GM23338 (cell line): ENCODE data around the gene DAGLA. TPM values are rescaled to one million over a fixed set of nuclear protein-coding genes. Genes with fewer than 3 reads are reported as not detected.

Source experiments
- ATAC-seq: fragments of 200-7000 bp; cut with Tn5 transposase; 3 replicates; pipeline ENCODE4 v1.9.1; 2020
- DNase-seq: peaks from one replicate; pipeline ENCODE4 v3.0.0-alpha.2; 2015; ENCODE audit warnings: low spot score
- H2AFZ ChIP-seq: fragments of 200-600 bp; sonication (generic); 2 replicates; pipeline ENCODE4 v1.8.0; 2016; ENCODE audit warnings: antibody characterized with exemption, mild to moderate bottlenecking, moderate library complexity
- H3F3A ChIP-seq: fragments of 200-600 bp; sonication (generic); replicated peaks from 2 replicates; pipeline ENCODE4 v1.8.0; 2017; ENCODE audit warnings: antibody characterized with exemption, mixed run types, low read depth
- H3K27ac ChIP-seq: fragments of 200-600 bp; sonication (generic); 2 replicates; pipeline ENCODE4 v1.6.1; 2016; ENCODE audit warnings: low read depth
- H3K27me3 ChIP-seq: fragments of 200-600 bp; sonication (generic); 2 replicates; pipeline ENCODE4 v1.8.0; 2016; ENCODE audit warnings: mild to moderate bottlenecking, mixed run types, moderate library complexity; ENCODE audit not compliant: insufficient read depth
- H3K36me3 ChIP-seq: fragments of 200-600 bp; sonication (generic); 2 replicates; pipeline ENCODE4 v1.8.0; 2016; ENCODE audit warnings: mild to moderate bottlenecking; ENCODE audit not compliant: insufficient read depth
- H3K4me1 ChIP-seq: fragments of 200-600 bp; sonication (generic); 2 replicates; pipeline ENCODE4 v1.8.0; 2016; ENCODE audit warnings: mild to moderate bottlenecking, moderate library complexity; ENCODE audit not compliant: insufficient read depth
- H3K4me2 ChIP-seq: fragments of 200-600 bp; sonication (generic); 2 replicates; pipeline ENCODE4 v1.7.1; 2017; ENCODE audit warnings: mixed run types
- H3K4me3 ChIP-seq: fragments of 200-600 bp; sonication (generic); 2 replicates; pipeline ENCODE4 v1.6.1; 2016; ENCODE audit warnings: mixed run types
- H3K79me2 ChIP-seq: fragments of 200-600 bp; sonication (generic); replicated peaks from 2 replicates; pipeline ENCODE4 v1.8.0; 2017; ENCODE audit warnings: mild to moderate bottlenecking; ENCODE audit not compliant: insufficient read depth
- H3K9me2 ChIP-seq: fragments of 200-600 bp; sonication (generic); 2 replicates; pipeline ENCODE4 v1.8.0; 2017; ENCODE audit not compliant: insufficient read depth
- H4K20me1 ChIP-seq: fragments of 200-600 bp; sonication (generic); replicated peaks from 2 replicates; pipeline ENCODE4 v1.8.0; 2017; ENCODE audit warnings: mild to moderate bottlenecking; ENCODE audit not compliant: insufficient read depth
- H3K27ac Mint-ChIP-seq: 2 replicates; pipeline ENCODE4 v1.8.0; 2020; ENCODE audit warnings: inconsistent platforms, mild to moderate bottlenecking, moderate library complexity, mixed read lengths
- H3K27me3 Mint-ChIP-seq: 3 replicates; pipeline ENCODE4 v1.8.0; 2022; ENCODE audit warnings: low read depth, mild to moderate bottlenecking, moderate library complexity, mixed read lengths, inconsistent platforms; ENCODE audit not compliant: insufficient read depth, poor library complexity
- H3K36me3 Mint-ChIP-seq: 3 replicates; pipeline ENCODE4 v1.8.0; 2021; ENCODE audit warnings: low read depth, mild to moderate bottlenecking, inconsistent platforms, moderate library complexity, mixed read lengths
- H3K4me1 Mint-ChIP-seq: 3 replicates; pipeline ENCODE4 v1.8.0; 2020; ENCODE audit warnings: mild to moderate bottlenecking, inconsistent platforms, mixed read lengths
- H3K4me3 Mint-ChIP-seq: 3 replicates; pipeline ENCODE4 v1.8.0; 2021; ENCODE audit warnings: moderate library complexity, mild to moderate bottlenecking, inconsistent platforms, mixed read lengths
- H3K9me3 Mint-ChIP-seq: 3 replicates; pipeline ENCODE4 v1.8.0; 2020; ENCODE audit warnings: moderate library complexity, mild to moderate bottlenecking, inconsistent platforms, mixed read lengths
- CREB1 ChIP-seq: fragments of 250-450 bp; sonication (Bioruptor Pico); IDR thresholded peaks from 2 replicates; pipeline ENCODE4 v1.5.0; 2020; ENCODE audit warnings: low read depth, mild to moderate bottlenecking, moderate library complexity
- EZH2 ChIP-seq: fragments of 200-600 bp; sonication (generic); IDR thresholded peaks from one replicate; pipeline ENCODE4 v1.8.0; 2017; ENCODE audit warnings: antibody characterized with exemption, mild to moderate bottlenecking, low read depth; ENCODE audit not compliant: unreplicated experiment
- EZH2phosphoT487 ChIP-seq: fragments of 200-600 bp; sonication (generic); IDR thresholded peaks from one replicate; pipeline ENCODE4 v1.8.1; 2018; ENCODE audit warnings: antibody characterized with exemption; ENCODE audit not compliant: unreplicated experiment
- JUNB ChIP-seq: IDR thresholded peaks from one replicate; pipeline ENCODE4 v1.6.1; 2016; ENCODE audit warnings: antibody characterized with exemption; ENCODE audit not compliant: unreplicated experiment
- NANOG ChIP-seq: IDR thresholded peaks from 2 replicates; pipeline ENCODE4 v1.6.1; 2016; ENCODE audit warnings: antibody characterized with exemption, borderline replicate concordance
- POLR2AphosphoS5 ChIP-seq: IDR thresholded peaks from 2 replicates; pipeline ENCODE4 v1.6.1; 2016; ENCODE audit warnings: antibody characterized with exemption, low read depth
- STAT1 ChIP-seq: IDR thresholded peaks from one replicate; pipeline ENCODE4 v1.6.1; 2016; ENCODE audit warnings: antibody characterized with exemption; ENCODE audit not compliant: unreplicated experiment
- ZNF114 ChIP-seq: fragments of 250-450 bp; sonication (Bioruptor Pico); IDR thresholded peaks from 2 replicates; pipeline ENCODE4 v1.5.0; 2020; ENCODE audit warnings: mild to moderate bottlenecking, moderate library complexity
- ZNF331 ChIP-seq: fragments of 250-450 bp; sonication (Bioruptor Pico); IDR thresholded peaks from 2 replicates; pipeline ENCODE4 v1.5.0; 2020; ENCODE audit warnings: low read depth, mild to moderate bottlenecking, moderate library complexity
- polyA plus RNA-seq: library from polyadenylated mRNA; unstranded; fragments of >200 nt; fragmentation: Nextera tagmentation; extraction: Ambion mirVana; gene quantifications from 2 replicates; pipeline ENCODE4 v1.2.1, GENCODE V29; 2016
- total RNA-seq: library from RNA; depleted of rRNA; stranded (reverse); fragments of >200 nt; shearing (Covaris generic); gene quantifications from 2 replicates; pipeline ENCODE4 v1.2.3, GENCODE V29; 2014
- TF ChIP-seq, protein P1 (sequence below), 2 experiments: fragments of 200-600 bp in 1 of 2; sonication (generic) in 1 of 2; conservative IDR thresholded peaks; 2 replicates each; pipeline versions ENCODE4 v1.5.1 to v1.6.1; 2016 to 2017; ENCODE audit warnings: antibody characterized with exemption in 2 of 2, low read depth in 2 of 2, mild to moderate bottlenecking in 2 of 2, moderate library complexity in 1 of 2
- TF ChIP-seq, protein P2 (sequence below): IDR thresholded peaks from 2 replicates; pipeline ENCODE4 v1.6.1; 2016; ENCODE audit warnings: antibody characterized with exemption
- TF ChIP-seq, protein P3 (sequence below): fragments of 250-450 bp; sonication (Bioruptor Pico); IDR thresholded peaks from 2 replicates; pipeline ENCODE4 v1.5.0; 2020; ENCODE audit warnings: mild to moderate bottlenecking, moderate library complexity
- TF ChIP-seq, protein P4 (sequence below): IDR thresholded peaks from one replicate; pipeline ENCODE4 v1.6.1; 2018; ENCODE audit warnings: antibody characterized with exemption; ENCODE audit not compliant: unreplicated experiment

The DAGLA gene
- total and polyA plus RNA-seq, 2 experiments from 2014 or later: 0.55 to 2.5 TPM

DNA sequence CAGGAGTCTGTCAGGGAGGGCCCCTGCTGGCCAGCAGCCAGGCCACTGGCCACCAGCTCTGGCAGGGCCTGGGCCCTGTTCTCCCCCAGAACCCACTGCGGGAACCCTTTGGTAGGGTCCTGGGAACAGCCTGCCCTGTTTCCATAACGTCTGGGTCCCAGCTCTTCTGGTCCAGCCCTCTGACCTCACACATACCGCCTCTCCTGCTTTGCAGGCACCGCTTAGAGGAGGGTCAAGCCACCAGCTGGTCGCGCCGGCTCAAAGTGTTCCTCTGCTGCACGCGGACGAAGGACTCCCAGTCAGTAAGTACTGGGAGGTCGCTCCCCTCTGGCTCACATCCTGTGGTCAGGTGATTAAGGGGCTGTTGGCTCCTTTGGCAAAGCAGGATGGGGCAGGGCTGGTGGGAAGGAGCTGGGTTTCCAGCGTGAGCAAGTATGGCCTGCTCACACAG, 45.6 kb downstream of the DAGLA start:
- Histone ChIP-seq H3K4me2 (no peak overlapping the region), H3K79me2 (no peaks in the 10 kb centered on the region), H3K9me2 (no peaks in the 10 kb centered on the region), H2AFZ (no peak overlapping the region), H3K36me3 (no peaks in the 10 kb centered on the region), H3K4me3 (no peak overlapping the region), H3F3A (no peaks in the 10 kb centered on the region), H4K20me1 (no peaks in the 10 kb centered on the region), H3K27me3 (no peaks in the 10 kb centered on the region), H3K4me1 (no peaks in the 10 kb centered on the region), H3K27ac (no peak overlapping the region)
- Mint-ChIP-seq H3K27ac (no peak overlapping the region), H3K4me1 (no peaks in the 10 kb centered on the region; the same call in 2 of the 3 replicates), H3K4me3 (no peak overlapping the region), H3K9me3 (no peaks in the 10 kb centered on the region; the same call in 2 of the 3 replicates), H3K27me3 (peaks cover 7% of the 10 kb centered on the region), H3K36me3 (peaks cover 9% of the 10 kb centered on the region)
- ATAC-seq (no peak), DNase-seq (no peak)
- TF ChIP-seq ZNF331 (CRISPR knock-in tag): no peak
- no peak for TF ChIP-seq STAT1
- no peak for TF ChIP-seq ZNF114 (CRISPR knock-in tag)
- TF ChIP-seq, protein P1, sequence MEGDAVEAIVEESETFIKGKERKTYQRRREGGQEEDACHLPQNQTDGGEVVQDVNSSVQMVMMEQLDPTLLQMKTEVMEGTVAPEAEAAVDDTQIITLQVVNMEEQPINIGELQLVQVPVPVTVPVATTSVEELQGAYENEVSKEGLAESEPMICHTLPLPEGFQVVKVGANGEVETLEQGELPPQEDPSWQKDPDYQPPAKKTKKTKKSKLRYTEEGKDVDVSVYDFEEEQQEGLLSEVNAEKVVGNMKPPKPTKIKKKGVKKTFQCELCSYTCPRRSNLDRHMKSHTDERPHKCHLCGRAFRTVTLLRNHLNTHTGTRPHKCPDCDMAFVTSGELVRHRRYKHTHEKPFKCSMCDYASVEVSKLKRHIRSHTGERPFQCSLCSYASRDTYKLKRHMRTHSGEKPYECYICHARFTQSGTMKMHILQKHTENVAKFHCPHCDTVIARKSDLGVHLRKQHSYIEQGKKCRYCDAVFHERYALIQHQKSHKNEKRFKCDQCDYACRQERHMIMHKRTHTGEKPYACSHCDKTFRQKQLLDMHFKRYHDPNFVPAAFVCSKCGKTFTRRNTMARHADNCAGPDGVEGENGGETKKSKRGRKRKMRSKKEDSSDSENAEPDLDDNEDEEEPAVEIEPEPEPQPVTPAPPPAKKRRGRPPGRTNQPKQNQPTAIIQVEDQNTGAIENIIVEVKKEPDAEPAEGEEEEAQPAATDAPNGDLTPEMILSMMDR (conservative IDR thresholded peaks at IDR 0.05; ENCODE audit: low read depth in 2 of 2): no peak
- TF ChIP-seq, protein P2, sequence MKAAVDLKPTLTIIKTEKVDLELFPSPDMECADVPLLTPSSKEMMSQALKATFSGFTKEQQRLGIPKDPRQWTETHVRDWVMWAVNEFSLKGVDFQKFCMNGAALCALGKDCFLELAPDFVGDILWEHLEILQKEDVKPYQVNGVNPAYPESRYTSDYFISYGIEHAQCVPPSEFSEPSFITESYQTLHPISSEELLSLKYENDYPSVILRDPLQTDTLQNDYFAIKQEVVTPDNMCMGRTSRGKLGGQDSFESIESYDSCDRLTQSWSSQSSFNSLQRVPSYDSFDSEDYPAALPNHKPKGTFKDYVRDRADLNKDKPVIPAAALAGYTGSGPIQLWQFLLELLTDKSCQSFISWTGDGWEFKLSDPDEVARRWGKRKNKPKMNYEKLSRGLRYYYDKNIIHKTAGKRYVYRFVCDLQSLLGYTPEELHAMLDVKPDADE: no peak
- no peak for TF ChIP-seq EZH2
- TF ChIP-seq, protein P3, sequence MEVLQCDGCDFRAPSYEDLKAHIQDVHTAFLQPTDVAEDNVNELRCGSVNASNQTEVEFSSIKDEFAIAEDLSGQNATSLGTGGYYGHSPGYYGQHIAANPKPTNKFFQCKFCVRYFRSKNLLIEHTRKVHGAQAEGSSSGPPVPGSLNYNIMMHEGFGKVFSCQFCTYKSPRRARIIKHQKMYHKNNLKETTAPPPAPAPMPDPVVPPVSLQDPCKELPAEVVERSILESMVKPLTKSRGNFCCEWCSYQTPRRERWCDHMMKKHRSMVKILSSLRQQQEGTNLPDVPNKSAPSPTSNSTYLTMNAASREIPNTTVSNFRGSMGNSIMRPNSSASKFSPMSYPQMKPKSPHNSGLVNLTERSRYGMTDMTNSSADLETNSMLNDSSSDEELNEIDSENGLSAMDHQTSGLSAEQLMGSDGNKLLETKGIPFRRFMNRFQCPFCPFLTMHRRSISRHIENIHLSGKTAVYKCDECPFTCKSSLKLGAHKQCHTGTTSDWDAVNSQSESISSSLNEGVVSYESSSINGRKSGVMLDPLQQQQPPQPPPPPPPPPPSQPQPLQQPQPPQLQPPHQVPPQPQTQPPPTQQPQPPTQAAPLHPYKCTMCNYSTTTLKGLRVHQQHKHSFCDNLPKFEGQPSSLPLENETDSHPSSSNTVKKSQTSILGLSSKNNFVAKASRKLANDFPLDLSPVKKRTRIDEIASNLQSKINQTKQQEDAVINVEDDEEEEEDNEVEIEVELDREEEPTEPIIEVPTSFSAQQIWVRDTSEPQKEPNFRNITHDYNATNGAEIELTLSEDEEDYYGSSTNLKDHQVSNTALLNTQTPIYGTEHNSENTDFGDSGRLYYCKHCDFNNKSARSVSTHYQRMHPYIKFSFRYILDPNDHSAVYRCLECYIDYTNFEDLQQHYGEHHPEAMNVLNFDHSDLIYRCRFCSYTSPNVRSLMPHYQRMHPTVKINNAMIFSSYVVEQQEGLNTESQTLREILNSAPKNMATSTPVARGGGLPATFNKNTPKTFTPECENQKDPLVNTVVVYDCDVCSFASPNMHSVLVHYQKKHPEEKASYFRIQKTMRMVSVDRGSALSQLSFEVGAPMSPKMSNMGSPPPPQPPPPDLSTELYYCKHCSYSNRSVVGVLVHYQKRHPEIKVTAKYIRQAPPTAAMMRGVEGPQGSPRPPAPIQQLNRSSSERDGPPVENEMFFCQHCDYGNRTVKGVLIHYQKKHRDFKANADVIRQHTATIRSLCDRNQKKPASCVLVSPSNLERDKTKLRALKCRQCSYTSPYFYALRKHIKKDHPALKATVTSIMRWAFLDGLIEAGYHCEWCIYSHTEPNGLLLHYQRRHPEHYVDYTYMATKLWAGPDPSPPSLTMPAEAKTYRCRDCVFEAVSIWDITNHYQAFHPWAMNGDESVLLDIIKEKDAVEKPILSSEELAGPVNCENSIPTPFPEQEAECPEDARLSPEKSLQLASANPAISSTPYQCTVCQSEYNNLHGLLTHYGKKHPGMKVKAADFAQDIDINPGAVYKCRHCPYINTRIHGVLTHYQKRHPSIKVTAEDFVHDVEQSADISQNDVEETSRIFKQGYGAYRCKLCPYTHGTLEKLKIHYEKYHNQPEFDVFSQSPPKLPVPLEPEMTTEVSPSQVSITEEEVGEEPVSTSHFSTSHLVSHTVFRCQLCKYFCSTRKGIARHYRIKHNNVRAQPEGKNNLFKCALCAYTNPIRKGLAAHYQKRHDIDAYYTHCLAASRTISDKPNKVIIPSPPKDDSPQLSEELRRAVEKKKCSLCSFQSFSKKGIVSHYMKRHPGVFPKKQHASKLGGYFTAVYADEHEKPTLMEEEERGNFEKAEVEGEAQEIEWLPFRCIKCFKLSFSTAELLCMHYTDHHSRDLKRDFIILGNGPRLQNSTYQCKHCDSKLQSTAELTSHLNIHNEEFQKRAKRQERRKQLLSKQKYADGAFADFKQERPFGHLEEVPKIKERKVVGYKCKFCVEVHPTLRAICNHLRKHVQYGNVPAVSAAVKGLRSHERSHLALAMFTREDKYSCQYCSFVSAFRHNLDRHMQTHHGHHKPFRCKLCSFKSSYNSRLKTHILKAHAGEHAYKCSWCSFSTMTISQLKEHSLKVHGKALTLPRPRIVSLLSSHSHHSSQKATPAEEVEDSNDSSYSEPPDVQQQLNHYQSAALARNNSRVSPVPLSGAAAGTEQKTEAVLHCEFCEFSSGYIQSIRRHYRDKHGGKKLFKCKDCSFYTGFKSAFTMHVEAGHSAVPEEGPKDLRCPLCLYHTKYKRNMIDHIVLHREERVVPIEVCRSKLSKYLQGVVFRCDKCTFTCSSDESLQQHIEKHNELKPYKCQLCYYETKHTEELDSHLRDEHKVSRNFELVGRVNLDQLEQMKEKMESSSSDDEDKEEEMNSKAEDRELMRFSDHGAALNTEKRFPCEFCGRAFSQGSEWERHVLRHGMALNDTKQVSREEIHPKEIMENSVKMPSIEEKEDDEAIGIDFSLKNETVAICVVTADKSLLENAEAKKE: no peak
- TF ChIP-seq, protein P4, sequence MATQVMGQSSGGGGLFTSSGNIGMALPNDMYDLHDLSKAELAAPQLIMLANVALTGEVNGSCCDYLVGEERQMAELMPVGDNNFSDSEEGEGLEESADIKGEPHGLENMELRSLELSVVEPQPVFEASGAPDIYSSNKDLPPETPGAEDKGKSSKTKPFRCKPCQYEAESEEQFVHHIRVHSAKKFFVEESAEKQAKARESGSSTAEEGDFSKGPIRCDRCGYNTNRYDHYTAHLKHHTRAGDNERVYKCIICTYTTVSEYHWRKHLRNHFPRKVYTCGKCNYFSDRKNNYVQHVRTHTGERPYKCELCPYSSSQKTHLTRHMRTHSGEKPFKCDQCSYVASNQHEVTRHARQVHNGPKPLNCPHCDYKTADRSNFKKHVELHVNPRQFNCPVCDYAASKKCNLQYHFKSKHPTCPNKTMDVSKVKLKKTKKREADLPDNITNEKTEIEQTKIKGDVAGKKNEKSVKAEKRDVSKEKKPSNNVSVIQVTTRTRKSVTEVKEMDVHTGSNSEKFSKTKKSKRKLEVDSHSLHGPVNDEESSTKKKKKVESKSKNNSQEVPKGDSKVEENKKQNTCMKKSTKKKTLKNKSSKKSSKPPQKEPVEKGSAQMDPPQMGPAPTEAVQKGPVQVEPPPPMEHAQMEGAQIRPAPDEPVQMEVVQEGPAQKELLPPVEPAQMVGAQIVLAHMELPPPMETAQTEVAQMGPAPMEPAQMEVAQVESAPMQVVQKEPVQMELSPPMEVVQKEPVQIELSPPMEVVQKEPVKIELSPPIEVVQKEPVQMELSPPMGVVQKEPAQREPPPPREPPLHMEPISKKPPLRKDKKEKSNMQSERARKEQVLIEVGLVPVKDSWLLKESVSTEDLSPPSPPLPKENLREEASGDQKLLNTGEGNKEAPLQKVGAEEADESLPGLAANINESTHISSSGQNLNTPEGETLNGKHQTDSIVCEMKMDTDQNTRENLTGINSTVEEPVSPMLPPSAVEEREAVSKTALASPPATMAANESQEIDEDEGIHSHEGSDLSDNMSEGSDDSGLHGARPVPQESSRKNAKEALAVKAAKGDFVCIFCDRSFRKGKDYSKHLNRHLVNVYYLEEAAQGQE: no peak
- no peak for TF ChIP-seq POLR2AphosphoS5
- no peak for TF ChIP-seq EZH2phosphoT487
- TF ChIP-seq CREB1 (CRISPR knock-in tag): no peak
- no peak for TF ChIP-seq JUNB
- TF ChIP-seq NANOG: no peak
